Measurements from ENCODE around the gene MORF4L1. TPM values are rescaled to one million over a fixed set of nuclear protein-coding genes. Genes with fewer than 3 reads are reported as not detected.

MORF4L1 gene
- total RNA-seq, 2 donors from 2014 or later, result 221 to 237 TPM

- no peaks in the 10 kb centered on the region for H3K27me3 ChIP-seq
- TF ChIP-seq CTCF (IDR thresholded peaks at IDR 0.05), result no peak
- no peak overlapping the region for H3K4me3 ChIP-seq
- no peak overlapping the region for H3K27ac ChIP-seq
- H3K4me1 ChIP-seq, result no peaks in the 10 kb centered on the region
- no peak for DNase-seq
- intact Hi-C loops (cut with DNase I), result no loop called here
- no peaks in the 10 kb centered on the region for H3K9me3 ChIP-seq
- no peak overlapping the region for H3K9ac ChIP-seq (ENCODE audit: low read depth in 2 of 2, low read length in 2 of 2)
- no peaks in the 10 kb centered on the region for H3K36me3 ChIP-seq
Observed at GRCh38 chr15:78933187-78933822, 60.6 kb downstream of the MORF4L1 start.

GRCh38 chr15:78933823-78934654 lies 61.3 kb downstream of the MORF4L1 start:
- no peak for DNase-seq
- H3K36me3 ChIP-seq, result no peaks in the 10 kb centered on the region
- no peaks in the 10 kb centered on the region for H3K27me3 ChIP-seq
- no peak overlapping the region for H3K9ac ChIP-seq (ENCODE audit: low read depth in 2 of 2, low read length in 2 of 2)
- no peak for TF ChIP-seq CTCF (IDR thresholded peaks at IDR 0.05)
- H3K9me3 ChIP-seq, result no peaks in the 10 kb centered on the region
- no peaks in the 10 kb centered on the region for H3K4me1 ChIP-seq
- no peak overlapping the region for H3K27ac ChIP-seq
- intact Hi-C loops (cut with DNase I), result no loop called here
- no peak overlapping the region for H3K4me3 ChIP-seq

- Histone ChIP-seq H3K36me3 (no peaks in the 10 kb centered on the region), H3K4me1 (no peaks in the 10 kb centered on the region), H3K4me3 (no peak overlapping the region), H3K9ac (ENCODE audit: low read depth in 2 of 2, low read length in 2 of 2) (no peak overlapping the region), H3K9me3 (no peaks in the 10 kb centered on the region), H3K27me3 (no peaks in the 10 kb centered on the region), H3K27ac (no peak overlapping the region)
- intact Hi-C loops (cut with DNase I), result no loop called here
- TF ChIP-seq CTCF (IDR thresholded peaks at IDR 0.05), result no peak
- DNase-seq, result no peak
Observed at GRCh38 chr15:78934655-78935023, 61.9 kb downstream of the MORF4L1 start.

GRCh38 chr15:78937132-78937739 lies 64.5 kb downstream of the MORF4L1 start:
- Histone ChIP-seq H3K4me3 (no peak overlapping the region), H3K36me3 (no peaks in the 10 kb centered on the region), H3K9me3 (no peaks in the 10 kb centered on the region), H3K4me1 (no peaks in the 10 kb centered on the region), H3K27me3 (no peaks in the 10 kb centered on the region), H3K27ac (no peak overlapping the region), H3K9ac (ENCODE audit: low read depth in 2 of 2, low read length in 2 of 2) (no peak overlapping the region)
- intact Hi-C loops (cut with DNase I), result no loop called here
- no peak for TF ChIP-seq CTCF (IDR thresholded peaks at IDR 0.05)
- no peak for DNase-seq

- no peaks in the 10 kb centered on the region for H3K9me3 ChIP-seq
- no peaks in the 10 kb centered on the region for H3K27me3 ChIP-seq
- no peaks in the 10 kb centered on the region for H3K36me3 ChIP-seq
- no peaks in the 10 kb centered on the region for H3K4me1 ChIP-seq
- no peak for TF ChIP-seq CTCF (IDR thresholded peaks at IDR 0.05)
- peak overlapping the region; percentile 41 for H3K27ac ChIP-seq
- H3K9ac ChIP-seq (ENCODE audit: low read depth in 2 of 2, low read length in 2 of 2), result no peak overlapping the region
- no peak for DNase-seq
- intact Hi-C loops (cut with DNase I), result no loop called here
- H3K4me3 ChIP-seq, result no peak overlapping the region
Observed at GRCh38 chr15:78938658-78939488, 66.2 kb downstream of the MORF4L1 start.

All from colonic mucosa (tissue), 4 donors.